GM12878 (cell line): Measurements from ENCODE around the gene CLEC1A.

Experiments
- CEBPB ChIP-seq, 2 experiments: fragments of 150-350 bp in 1 of 2; IDR thresholded peaks; 2 replicates each; pipeline ENCODE4 v1.6.1; 2012 to 2014; ENCODE audit warnings: low read depth in 2 of 2, low read length in 2 of 2, borderline replicate concordance in 1 of 2, inconsistent platforms in 1 of 2
- CTCF ChIP-seq, 3 experiments: IDR thresholded peaks in 2 of 3; conservative IDR thresholded peaks in 1 of 3; 2 replicates each; pipeline ENCODE4 v1.5.1; 2011; ENCODE audit warnings: low read depth in 3 of 3, low read length in 3 of 3, mild to moderate bottlenecking in 3 of 3, control low read depth in 2 of 3, moderate library complexity in 2 of 3, inconsistent platforms in 1 of 3, mixed read lengths in 1 of 3; ENCODE audit not compliant: control insufficient read depth in 2 of 3, insufficient read depth in 1 of 3; ENCODE audit errors: extremely low read depth in 1 of 3

GRCh38 chr12:10130042-10130441, 31.3 kb upstream of the CLEC1A start, which contains the start of gene CLEC7A:
- TF ChIP-seq CTCF (IDR thresholded peaks at IDR 0.05 in 2 of 3, conservative IDR thresholded peaks at IDR 0.05 in 1 of 3; ENCODE audit: control insufficient read depth in 2 of 3, extremely low read depth in 1 of 3, insufficient read depth in 1 of 3, low read depth in 3 of 3, low read length in 3 of 3) (no peak), CEBPB (IDR thresholded peaks at IDR 0.05; ENCODE audit: borderline replicate concordance in 1 of 2, low read depth in 2 of 2, low read length in 2 of 2) (no peak)
